ENCODE measurements around the gene TLR2. TPM values are rescaled to one million over a fixed set of nuclear protein-coding genes. Genes with fewer than 3 reads are reported as not detected.

TLR2 gene
- polyA plus RNA-seq, 1 donor (not counting 4 experiments of a cell fraction or from before 2014, with no cell fraction given) = 1.8 TPM

GRCh38 chr4:153647975-153648374 lies 36.1 kb upstream of the TLR2 start:
- H3K4me2 ChIP-seq (ENCODE audit: control insufficient read depth, extremely low read depth, insufficient read depth, low read depth, low read length) = no peak overlapping the region
- H3K27me3 ChIP-seq (ENCODE audit: control insufficient read depth, extremely low read depth, insufficient read depth, low read length) = no peaks in the 10 kb centered on the region
- no peaks in the 10 kb centered on the region for H3K36me3 ChIP-seq (ENCODE audit: control insufficient read depth in 2 of 2, extremely low read depth in 1 of 2, insufficient read depth in 2 of 2, low read length in 2 of 2)
- H4K20me1 ChIP-seq (ENCODE audit: control insufficient read depth, extremely low read depth, insufficient read depth, low read length) = no peaks in the 10 kb centered on the region
- no peak overlapping the region for H3K9ac ChIP-seq (ENCODE audit: control insufficient read depth, extremely low read depth, insufficient read depth, low read length)
- FAIRE-seq = no peak
- H3K4me3 ChIP-seq (ENCODE audit: control insufficient read depth in 2 of 3, extremely low read depth in 1 of 3, insufficient read depth in 2 of 3, low read depth in 1 of 3, low read length in 3 of 3) = no peak overlapping the region
- peaks cover 2% of the 10 kb centered on the region for H3K9me3 ChIP-seq (ENCODE audit: control insufficient read depth, low read depth, low read length)
- H2AFZ ChIP-seq (ENCODE audit: control insufficient read depth, low read length) = no peak overlapping the region
- no peaks in the 10 kb centered on the region for H3K79me2 ChIP-seq (ENCODE audit: control insufficient read depth, insufficient read depth, low read length)
- H3K27ac ChIP-seq (ENCODE audit: control insufficient read depth, insufficient read depth, low read length) = no peak overlapping the region
- DNase-seq (ENCODE audit: low read depth, low spot score) = no peak
- TF ChIP-seq CTCF (optimal IDR thresholded peaks at IDR 0.05 in 1 of 3, IDR thresholded peaks at IDR 0.05 in 1 of 3, conservative IDR thresholded peaks at IDR 0.05 in 1 of 3; ENCODE audit: extremely low read depth in 1 of 3, insufficient read depth in 2 of 3, low read length in 3 of 3) = no peak
- TF ChIP-seq EZH2 (IDR thresholded peaks at IDR 0.05; ENCODE audit: low read length) = no peak
- dilution Hi-C loops (cut with MboI; ENCODE audit: extremely low pct_ligation_motif_present, low sequenced_read_pairs) = no loop called here
- peaks cover 11% of the 10 kb centered on the region for H3K4me1 ChIP-seq (ENCODE audit: control insufficient read depth, extremely low read depth, insufficient read depth, low read length)
- no peaks in the 10 kb centered on the region for H3K9me1 ChIP-seq (ENCODE audit: control insufficient read depth, extremely low read depth, insufficient read depth, low read length)

DNA sequence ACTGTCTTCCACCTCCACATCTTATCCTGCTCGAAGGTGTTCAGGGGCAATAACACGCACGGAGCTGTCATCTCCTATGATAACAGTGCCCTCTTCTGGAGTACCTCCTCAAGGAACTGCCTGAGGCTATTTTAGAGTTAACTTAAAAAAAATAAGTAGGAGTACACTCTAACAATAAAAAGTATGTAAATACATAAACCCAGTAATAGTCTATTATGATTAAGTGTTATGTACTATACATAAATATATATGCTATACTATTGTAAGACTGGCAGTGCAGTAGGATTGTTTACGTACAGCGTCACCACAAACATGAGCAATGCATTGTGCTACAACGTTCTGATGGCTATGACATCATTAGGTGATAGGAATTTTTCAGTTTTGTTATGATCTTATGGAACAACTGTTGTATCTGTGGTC lies 34.5 kb upstream of the TLR2 start:
- Histone ChIP-seq H3K27me3 (ENCODE audit: control insufficient read depth, extremely low read depth, insufficient read depth, low read length) (no peaks in the 10 kb centered on the region), H2AFZ (ENCODE audit: control insufficient read depth, low read length) (no peak overlapping the region), H3K79me2 (ENCODE audit: control insufficient read depth, insufficient read depth, low read length) (no peaks in the 10 kb centered on the region), H3K9ac (ENCODE audit: control insufficient read depth, extremely low read depth, insufficient read depth, low read length) (no peak overlapping the region), H3K27ac (ENCODE audit: control insufficient read depth, insufficient read depth, low read length) (no peak overlapping the region), H3K4me1 (ENCODE audit: control insufficient read depth, extremely low read depth, insufficient read depth, low read length) (peaks cover 10% of the 10 kb centered on the region), H3K9me3 (ENCODE audit: control insufficient read depth, low read depth, low read length) (peaks cover 2% of the 10 kb centered on the region), H4K20me1 (ENCODE audit: control insufficient read depth, extremely low read depth, insufficient read depth, low read length) (no peaks in the 10 kb centered on the region), H3K4me2 (ENCODE audit: control insufficient read depth, extremely low read depth, insufficient read depth, low read depth, low read length) (no peak overlapping the region), H3K36me3 (ENCODE audit: control insufficient read depth in 2 of 2, extremely low read depth in 1 of 2, insufficient read depth in 2 of 2, low read length in 2 of 2) (no peaks in the 10 kb centered on the region), H3K4me3 (ENCODE audit: control insufficient read depth in 2 of 3, extremely low read depth in 1 of 3, insufficient read depth in 2 of 3, low read depth in 1 of 3, low read length in 3 of 3) (no peak overlapping the region), H3K9me1 (ENCODE audit: control insufficient read depth, extremely low read depth, insufficient read depth, low read length) (no peaks in the 10 kb centered on the region)
- TF ChIP-seq CTCF (optimal IDR thresholded peaks at IDR 0.05 in 1 of 3, IDR thresholded peaks at IDR 0.05 in 1 of 3, conservative IDR thresholded peaks at IDR 0.05 in 1 of 3; ENCODE audit: extremely low read depth in 1 of 3, insufficient read depth in 2 of 3, low read length in 3 of 3) = peak; percentile 20 to 30 (median 23)
- TF ChIP-seq EZH2 (IDR thresholded peaks at IDR 0.05; ENCODE audit: low read length) = no peak
- no peak for DNase-seq (ENCODE audit: low read depth, low spot score)
- dilution Hi-C loops (cut with MboI; ENCODE audit: extremely low pct_ligation_motif_present, low sequenced_read_pairs) = no loop called here
- no peak for FAIRE-seq
